ENCODE data around the gene YARS1.

YARS1 gene

DNA sequence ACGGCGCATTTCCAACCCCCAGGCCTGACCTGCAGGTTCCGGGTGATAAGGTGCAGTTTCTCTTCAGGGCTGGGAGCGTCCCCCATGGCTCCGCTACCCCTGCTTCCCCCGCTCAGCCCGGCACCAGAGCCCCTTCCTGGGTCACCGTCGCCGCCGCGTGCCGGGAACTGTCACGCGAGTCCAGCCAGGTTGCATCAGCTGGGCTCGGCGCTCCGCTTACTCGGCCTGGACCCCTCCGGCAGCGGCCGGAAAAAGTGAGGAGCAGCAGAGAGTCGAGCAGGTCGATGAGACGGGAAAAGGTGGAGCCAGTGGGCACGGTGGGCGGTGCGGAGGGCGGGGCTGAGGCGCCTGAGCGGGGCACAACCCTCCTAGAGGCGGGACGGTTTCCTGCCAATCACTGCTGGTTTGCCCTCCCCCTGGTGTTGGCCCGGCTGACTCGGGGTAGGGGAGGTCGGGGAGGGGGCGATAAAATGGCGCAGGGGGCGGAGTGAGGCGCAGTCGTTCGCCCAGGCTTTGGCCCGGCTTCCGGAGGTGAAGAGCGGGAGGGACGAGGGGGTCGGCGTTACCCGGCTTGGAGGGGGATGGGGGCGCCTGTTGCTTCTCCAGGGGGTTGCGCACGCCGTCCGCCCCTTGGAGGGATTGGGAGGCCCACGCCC lies at the start of gene YARS1, which contains the start of gene S100PBP:
Gene YARS1, minus strand, starts transcription at position 200 of the 656 bp plus-strand sequence. Its CDS starts 114 bp downstream, at position 86.
Gene S100PBP, plus strand, starts transcription at position 495 of the 656 bp plus-strand sequence. CDS start 8,447 bp downstream, outside the sequence.
- DNase-seq (ENCODE audit: low read depth): peak; percentile 99

- no peak for DNase-seq (ENCODE audit: low read depth)
Measured at GRCh38 chr1:32865639-32866405, 48.7 kb upstream of the YARS1 start.

- no peak for DNase-seq (ENCODE audit: low read depth)
Measured at GRCh38 chr1:32864375-32865019, 47.3 kb upstream of the YARS1 start.

DNA sequence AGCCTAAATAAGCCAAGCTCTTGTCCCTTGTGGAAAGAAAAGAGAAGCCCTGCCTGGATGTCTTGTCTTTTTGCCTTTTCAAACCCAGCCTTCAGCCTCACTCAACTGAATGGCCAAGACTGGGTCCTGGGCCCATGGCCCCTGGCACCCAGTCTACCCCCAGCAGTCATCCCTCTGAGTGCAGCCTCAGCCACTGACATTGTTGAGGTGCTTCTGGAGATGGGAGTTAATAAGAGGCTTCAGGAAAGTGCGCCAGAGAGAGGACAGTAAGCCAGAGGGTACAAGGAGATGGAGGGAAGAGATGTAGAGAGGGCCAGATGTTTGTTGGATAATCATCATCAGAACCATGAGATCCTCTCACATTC lies 46.7 kb upstream of the YARS1 start:
- DNase-seq (ENCODE audit: low read depth): no peak

- no peak for DNase-seq (ENCODE audit: low read depth)
Measured at GRCh38 chr1:32863218-32863880, 46.2 kb upstream of the YARS1 start.

DNA sequence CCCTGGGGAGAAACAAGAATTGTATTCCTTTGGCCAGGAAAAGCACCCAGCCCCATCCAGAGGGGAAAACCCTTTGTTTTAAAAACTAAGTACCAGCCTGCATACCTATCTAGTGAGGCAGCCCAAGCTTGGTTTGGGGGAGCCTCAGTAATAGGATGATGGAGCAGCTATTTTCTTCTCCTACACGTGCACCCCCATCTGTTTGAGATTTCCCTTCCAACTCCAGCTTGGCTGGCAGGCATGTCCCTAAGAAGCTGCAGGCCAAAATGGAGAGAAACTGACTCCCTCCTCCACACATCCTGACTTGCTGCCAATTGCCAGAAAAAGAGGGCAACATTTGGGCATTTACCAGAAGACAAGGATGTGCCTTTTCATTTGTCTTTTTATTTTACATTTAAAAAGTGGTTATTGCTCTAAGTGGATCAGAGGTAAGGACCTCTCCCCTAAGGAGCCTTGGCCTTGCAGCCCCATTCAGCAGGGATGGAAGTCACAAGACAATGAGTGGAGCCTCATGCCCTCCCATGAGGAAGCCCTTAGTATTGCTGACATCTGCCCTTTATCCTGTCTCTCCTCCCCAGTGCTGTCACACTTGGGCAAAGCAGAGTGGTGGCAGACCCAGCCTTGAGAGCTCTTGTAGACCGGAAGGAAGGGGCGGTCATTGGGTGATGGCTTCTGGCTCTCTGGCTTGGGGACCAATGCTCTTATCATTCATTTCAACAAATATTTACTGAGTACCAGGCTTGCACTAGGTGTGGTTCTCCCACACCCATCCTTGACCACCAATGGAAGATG lies 44.9 kb upstream of the YARS1 start:
- no peak for DNase-seq (ENCODE audit: low read depth)

DNA sequence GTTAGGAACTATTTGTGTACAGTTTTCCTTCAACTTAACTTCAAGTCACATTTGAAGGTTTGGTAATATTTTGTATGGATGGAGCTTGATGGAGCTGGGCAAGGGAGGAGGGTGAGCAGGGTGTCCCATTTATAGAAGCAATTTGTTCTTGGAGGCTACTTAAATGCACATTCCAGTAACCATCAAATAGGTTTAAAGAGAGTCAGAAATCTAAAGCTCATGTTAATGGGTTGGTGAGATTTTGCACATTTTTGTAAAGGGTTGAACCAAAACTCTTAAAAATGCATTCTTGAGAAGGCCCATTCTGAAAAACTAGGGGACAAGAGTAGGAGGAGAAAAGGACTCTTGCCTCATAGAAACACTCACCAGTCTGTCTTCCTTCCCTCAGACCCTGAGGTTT lies 43.4 kb upstream of the YARS1 start:
- DNase-seq (ENCODE audit: low read depth): no peak

- no peak for DNase-seq (ENCODE audit: low read depth)
Measured at GRCh38 chr1:32859915-32860314, 42.8 kb upstream of the YARS1 start.

GRCh38 chr1:32858791-32859190 lies 41.6 kb upstream of the YARS1 start:
- DNase-seq (ENCODE audit: low read depth): no peak

DNA sequence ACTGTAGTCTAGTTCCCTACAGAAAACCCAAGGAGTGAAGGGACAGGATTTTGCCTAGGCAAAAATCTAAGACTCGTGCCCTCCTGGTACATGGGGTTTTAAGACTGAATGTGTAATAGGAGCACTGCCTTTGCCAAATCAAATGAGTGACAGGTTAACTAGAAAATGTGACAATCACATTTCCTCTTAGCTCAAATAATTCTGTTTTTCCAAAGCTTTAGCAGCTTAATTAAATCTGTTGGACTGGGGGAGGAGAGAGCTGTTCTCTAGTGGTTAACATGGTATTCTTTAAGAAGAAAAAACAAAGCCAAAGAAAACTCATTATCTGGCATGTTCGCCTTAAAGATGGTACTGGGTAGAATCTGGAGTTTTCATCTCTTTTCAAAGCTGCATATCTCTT lies 41.0 kb upstream of the YARS1 start:
- no peak for DNase-seq (ENCODE audit: low read depth)

DNA sequence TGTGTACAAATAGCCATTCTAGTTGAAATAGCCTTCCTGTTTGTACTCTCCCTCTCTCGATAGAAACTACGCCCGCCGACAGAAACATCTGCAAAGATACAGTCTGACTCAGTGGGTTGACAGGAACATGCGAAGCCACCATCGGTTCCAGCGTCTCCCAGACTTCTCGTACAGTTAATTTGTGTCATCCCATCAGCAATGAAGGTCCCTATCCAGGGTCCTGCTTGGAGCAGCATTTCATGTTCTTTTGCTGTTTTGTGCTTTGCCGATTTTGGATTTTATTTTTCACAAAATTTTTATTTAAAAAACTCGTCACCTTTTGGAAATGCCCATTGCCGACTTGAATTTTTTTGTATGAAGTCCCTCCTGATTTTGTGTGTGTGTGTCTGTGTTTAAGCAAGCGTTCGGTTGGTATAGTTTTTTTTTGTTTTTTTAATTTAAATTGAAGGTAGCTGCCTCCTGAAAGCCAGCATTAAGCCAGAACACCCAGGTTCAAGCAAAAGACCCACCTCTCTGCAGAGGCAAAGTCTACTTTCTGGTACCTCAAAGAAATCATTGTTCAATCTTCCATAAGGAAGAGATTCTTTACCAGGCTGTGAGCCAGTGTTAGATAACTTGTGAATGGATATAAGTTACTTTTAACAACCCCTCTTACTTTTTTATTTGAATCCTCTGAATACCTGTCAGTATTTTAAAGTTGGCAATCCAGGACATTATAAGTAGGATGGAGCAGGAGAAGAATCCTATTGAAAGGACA lies 38.9 kb upstream of the YARS1 start:
- DNase-seq (ENCODE audit: low read depth): no peak

GRCh38 chr1:32848354-32849063 lies 31.4 kb upstream of the YARS1 start:
- no peak for DNase-seq (ENCODE audit: low read depth)

- no peak for DNase-seq (ENCODE audit: low read depth)
Measured at GRCh38 chr1:32831878-32832277, 14.7 kb upstream of the YARS1 start.

DNA sequence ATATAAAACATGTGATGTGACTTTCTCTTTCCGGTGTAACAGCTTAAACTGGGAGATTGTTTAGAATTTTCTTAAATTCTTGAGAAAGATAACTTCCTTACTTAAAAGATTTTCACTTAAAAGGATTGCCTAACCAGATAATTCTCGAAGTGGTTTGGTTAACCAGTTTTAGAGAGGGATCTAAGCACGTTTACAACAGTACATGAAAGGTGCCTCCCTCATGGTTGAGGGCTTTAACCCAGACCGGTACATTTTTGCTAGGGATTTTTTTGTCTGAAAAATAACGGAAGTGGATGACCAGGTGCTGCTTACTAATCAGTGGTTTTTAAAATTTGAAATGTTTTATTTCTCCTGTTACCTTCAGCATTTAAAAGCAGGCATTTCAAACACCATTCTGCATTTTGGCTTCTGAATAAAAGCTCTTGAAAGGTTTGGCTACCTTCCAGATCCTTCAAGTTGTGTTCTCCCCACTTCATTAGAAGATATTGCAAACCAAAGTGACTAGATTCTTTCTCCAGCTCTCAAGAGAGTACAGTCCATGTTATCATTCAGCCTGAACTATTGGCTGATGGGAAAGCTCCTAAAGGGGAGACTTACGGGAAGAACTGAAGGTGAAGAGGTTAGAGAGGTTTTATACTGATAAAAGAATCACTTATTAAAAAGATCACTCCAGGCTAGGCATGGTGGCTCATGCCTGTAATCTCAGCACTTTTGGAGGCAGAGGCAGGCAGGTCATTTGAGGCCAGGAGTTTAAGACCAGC lies 13.1 kb upstream of the YARS1 start:
- no peak for DNase-seq (ENCODE audit: low read depth)

GRCh38 chr1:32828341-32828740 lies 11.2 kb upstream of the YARS1 start:
- DNase-seq (ENCODE audit: low read depth): no peak

DNA sequence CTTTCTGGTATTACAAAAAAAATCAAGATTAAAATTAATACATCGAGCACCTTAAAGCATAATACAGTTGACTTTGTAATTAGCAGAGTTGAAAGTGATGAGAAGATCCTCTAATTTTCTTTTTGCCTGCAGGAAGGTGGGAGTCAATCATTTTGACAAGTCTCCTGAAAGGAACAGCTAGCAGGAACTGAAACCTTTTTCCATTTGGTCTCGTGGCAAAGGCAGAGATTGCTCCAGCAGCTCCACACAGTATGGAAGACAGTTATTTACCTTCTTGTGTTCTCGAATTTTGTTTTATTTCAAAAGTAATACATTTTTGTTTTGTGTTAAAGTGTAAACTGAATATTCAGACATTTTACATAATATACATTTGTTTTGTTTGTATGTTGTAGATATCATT lies 8.0 kb upstream of the YARS1 start:
- DNase-seq (ENCODE audit: low read depth): no peak

- DNase-seq (ENCODE audit: low read depth): no peak
Measured at GRCh38 chr1:32818804-32819541, 1.8 kb upstream of the YARS1 start.

DNA sequence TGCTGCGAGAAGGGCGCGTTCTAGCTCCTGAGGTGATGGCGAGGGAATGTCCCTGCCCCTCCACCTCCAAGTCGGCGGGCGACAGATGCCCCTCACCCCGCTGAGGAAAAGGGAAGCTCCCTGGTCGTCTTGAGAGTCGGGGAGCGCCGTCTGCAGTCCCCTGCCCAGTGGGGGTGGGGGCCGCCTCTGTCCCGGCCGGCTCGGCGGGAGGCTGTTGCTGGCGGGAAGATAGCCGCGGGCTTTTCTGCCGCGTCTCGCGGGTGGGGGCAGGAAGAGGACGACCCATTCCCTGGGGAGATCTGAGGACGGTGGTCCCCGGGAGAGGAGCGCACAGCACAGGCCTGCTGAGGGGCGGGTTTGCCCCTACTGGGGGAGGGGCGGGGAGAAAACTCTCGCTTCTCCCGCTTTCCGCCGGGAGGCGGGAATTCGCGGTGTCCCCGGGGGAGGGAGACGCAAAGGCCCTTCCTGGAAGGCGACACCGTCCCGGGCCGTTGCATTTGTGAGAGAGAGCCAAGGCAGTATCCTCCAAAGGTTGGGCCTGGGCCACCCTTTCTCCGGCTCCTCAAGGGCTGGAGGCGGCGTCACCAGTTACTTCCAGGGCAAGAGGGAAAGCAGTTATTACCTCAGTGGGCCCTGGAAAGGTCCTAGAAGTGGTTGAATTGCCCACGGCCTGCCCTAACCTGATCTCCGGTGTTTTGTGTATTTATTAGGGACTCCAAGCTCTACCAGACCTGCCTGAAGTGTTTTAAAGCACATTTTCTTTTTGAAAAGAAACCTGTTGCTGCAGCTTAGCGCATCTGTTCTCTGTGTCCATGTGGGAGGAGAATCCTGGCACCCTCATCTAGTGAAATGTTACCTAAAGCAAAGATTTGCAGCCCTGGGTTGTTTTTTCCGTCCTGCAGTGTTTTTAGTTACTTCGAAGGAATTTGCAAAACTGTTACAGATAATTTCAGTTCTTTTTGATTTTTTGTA lies 943 bp upstream of the YARS1 start:
- DNase-seq (ENCODE audit: low read depth): no peak

Measured in T-helper 22 cell (primary cell).